ENCODE results near the gene ZNF700. TPM values are rescaled to one million over a fixed set of nuclear protein-coding genes. Genes with fewer than 3 reads are reported as not detected.

The ZNF700 gene
- total RNA-seq, 2 experiments from 2014 or later = 12.0 to 14.0 TPM

DNA sequence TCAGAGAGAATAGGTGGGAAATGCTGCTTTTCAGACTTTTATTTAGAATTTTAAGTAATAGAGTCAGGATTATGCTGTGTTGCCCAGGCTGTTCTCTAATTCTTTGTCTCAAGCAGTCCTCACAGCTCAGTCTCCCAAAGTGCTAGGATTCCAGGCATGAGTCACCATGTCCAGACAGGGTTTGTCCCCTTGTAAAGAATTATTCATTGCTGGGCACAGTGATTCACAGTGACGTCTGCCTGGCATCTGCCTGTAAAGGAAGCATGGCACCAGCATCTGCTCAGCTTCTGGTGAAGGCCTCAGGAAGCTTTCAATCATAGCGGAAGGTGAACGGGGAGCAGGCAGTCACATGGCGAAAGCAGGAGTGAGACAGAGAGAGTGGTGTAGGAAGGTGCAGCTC, 57.6 kb downstream of the ZNF700 start:
- POLR2A ChIA-PET = no interaction called here
- H3K4me1 Mint-ChIP-seq (ENCODE audit: low read depth) = peaks cover 5% of the 10 kb centered on the region
- H3K9me3 Mint-ChIP-seq = peaks cover 42% of the 10 kb centered on the region
- ATAC-seq = no peak
- CTCF ChIA-PET = interaction anchor here (0.9 to 1.9 kb wide), 5 partner anchors 19 to 108 kb away, joined by 3 to 6 read pairs (median 4); no protein-coding TSS in a partner anchor
- TF ChIP-seq, protein P1, sequence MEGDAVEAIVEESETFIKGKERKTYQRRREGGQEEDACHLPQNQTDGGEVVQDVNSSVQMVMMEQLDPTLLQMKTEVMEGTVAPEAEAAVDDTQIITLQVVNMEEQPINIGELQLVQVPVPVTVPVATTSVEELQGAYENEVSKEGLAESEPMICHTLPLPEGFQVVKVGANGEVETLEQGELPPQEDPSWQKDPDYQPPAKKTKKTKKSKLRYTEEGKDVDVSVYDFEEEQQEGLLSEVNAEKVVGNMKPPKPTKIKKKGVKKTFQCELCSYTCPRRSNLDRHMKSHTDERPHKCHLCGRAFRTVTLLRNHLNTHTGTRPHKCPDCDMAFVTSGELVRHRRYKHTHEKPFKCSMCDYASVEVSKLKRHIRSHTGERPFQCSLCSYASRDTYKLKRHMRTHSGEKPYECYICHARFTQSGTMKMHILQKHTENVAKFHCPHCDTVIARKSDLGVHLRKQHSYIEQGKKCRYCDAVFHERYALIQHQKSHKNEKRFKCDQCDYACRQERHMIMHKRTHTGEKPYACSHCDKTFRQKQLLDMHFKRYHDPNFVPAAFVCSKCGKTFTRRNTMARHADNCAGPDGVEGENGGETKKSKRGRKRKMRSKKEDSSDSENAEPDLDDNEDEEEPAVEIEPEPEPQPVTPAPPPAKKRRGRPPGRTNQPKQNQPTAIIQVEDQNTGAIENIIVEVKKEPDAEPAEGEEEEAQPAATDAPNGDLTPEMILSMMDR (IDR thresholded peaks at IDR 0.05) = no peak
- H3K27me3 Mint-ChIP-seq = no peaks in the 10 kb centered on the region
- intact Hi-C loops (cut with micrococcal nuclease) = no loop called here
- H3K27ac Mint-ChIP-seq = no peak overlapping the region
- no peak overlapping the region for H3K4me3 Mint-ChIP-seq
- H3K36me3 Mint-ChIP-seq (ENCODE audit: low read depth) = peaks cover 33% of the 10 kb centered on the region
- no peak for DNase-seq

- TF ChIP-seq, protein P1 (IDR thresholded peaks at IDR 0.05) = peak; percentile 51
- H3K27ac Mint-ChIP-seq = no peak overlapping the region
- H3K36me3 Mint-ChIP-seq (ENCODE audit: low read depth) = peaks cover 9% of the 10 kb centered on the region
- ChIA-PET CTCF (interaction anchor here (0.6 to 7.3 kb wide), 16 partner anchors 8 to 249 kb away, joined by 3 to 76 read pairs (median 4); partner anchors contain the start of genes ZNF20, ZNF491, ZNF700 and ZNF763), POLR2A (interaction anchor here (1.0 kb wide), 1 partner anchor 10 kb away, joined by 3 read pairs; no protein-coding TSS in a partner anchor)
- no peaks in the 10 kb centered on the region for H3K27me3 Mint-ChIP-seq
- DNase-seq (peak; percentile 56), ATAC-seq (no peak)
- intact Hi-C loops (cut with micrococcal nuclease) = no loop called here
- H3K4me3 Mint-ChIP-seq = no peak overlapping the region
- H3K9me3 Mint-ChIP-seq = peaks cover 18% of the 10 kb centered on the region
- peaks cover 10% of the 10 kb centered on the region for H3K4me1 Mint-ChIP-seq (ENCODE audit: low read depth)
Observed at GRCh38 chr19:11984986-11985385, 60.1 kb downstream of the ZNF700 start.

DNA sequence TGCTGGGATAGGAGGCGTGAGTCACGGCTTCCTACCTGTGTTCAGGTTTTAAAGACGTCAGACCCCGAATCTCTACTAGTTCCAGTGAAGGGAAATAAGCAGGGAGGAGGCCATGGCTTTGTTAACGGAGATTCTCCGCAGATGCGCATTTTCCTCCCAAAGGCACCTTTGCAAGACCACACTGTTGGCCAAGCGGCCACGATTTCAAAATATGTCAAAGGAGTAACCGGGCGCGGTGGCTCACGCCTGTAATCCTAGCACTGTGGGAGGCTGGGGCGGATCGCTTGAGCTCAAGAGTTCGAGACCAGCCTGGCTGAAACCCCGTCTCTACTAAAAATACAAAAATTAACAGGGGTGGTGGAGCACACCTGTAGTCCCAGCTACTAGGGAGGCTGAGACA, 61.8 kb downstream of the ZNF700 start:
- Mint-ChIP-seq H3K9me3 (peaks cover 8% of the 10 kb centered on the region), H3K36me3 (ENCODE audit: low read depth) (peaks cover 8% of the 10 kb centered on the region), H3K4me3 (no peak overlapping the region), H3K27ac (no peak overlapping the region), H3K4me1 (ENCODE audit: low read depth) (peaks cover 24% of the 10 kb centered on the region), H3K27me3 (no peaks in the 10 kb centered on the region)
- ATAC-seq = no peak
- TF ChIP-seq, protein P1 (IDR thresholded peaks at IDR 0.05) = no peak
- intact Hi-C loops (cut with micrococcal nuclease) = no loop called here
- no peak for DNase-seq
- ChIA-PET CTCF (interaction anchor here (1.8 to 8.3 kb wide), 5 partner anchors 19 to 189 kb away, joined by 3 to 88 read pairs (median 28); partner anchors contain the start of genes ZNF491, ZNF700 and ZNF763), POLR2A (interaction anchor here (0.5 to 2.8 kb wide), 5 partner anchors 13 to 158 kb away, joined by 3 to 15 read pairs (median 12); partner anchors contain the start of genes ZNF700, ZNF763 and ZNF878)

GRCh38 chr19:11987405-11988281, 62.7 kb downstream of the ZNF700 start:
- TF ChIP-seq, protein P1 (IDR thresholded peaks at IDR 0.05) = no peak
- DNase-seq (peak; percentile 99), ATAC-seq (peak; percentile 97)
- CTCF ChIA-PET = interaction anchor here (0.6 to 8.3 kb wide), 16 partner anchors 10 to 190 kb away, joined by 3 to 88 read pairs (median 6); partner anchors contain the start of genes ZNF491, ZNF700, ZNF763 and ZNF878
- Mint-ChIP-seq H3K27me3 (no peaks in the 10 kb centered on the region), H3K4me3 (peak overlapping the region; percentile 94), H3K27ac (peak overlapping the region; percentile 97), H3K36me3 (ENCODE audit: low read depth) (peaks cover 8% of the 10 kb centered on the region), H3K9me3 (peaks cover 3% of the 10 kb centered on the region), H3K4me1 (ENCODE audit: low read depth) (peaks cover 31% of the 10 kb centered on the region)
- intact Hi-C loops (cut with micrococcal nuclease) = loop anchor here (2.0 kb wide), 1 partner anchor 63 kb away; the partner anchor contains the start of gene ZNF700
- POLR2A ChIA-PET = interaction anchor here (0.5 to 2.8 kb wide), 21 partner anchors 12 to 191 kb away, joined by 3 to 15 read pairs (median 3); partner anchors contain the start of genes ZNF433, ZNF491, ZNF625 and ZNF700
